Amniotic epithelial cell (primary cell): ENCODE measurements around the gene FNIP2.
"Not testable (repeated sequence)": the region's sequence is repeated elsewhere in the genome, so short reads cannot be mapped to it uniquely, and the experiment has no call there.

ENCODE experiments used
- DNase-seq: peaks from one replicate; pipeline ENCODE4 v3.0.0-alpha.2; 2010; ENCODE audit warnings: low read depth

The FNIP2 gene

GRCh38 chr4:158915683-158916241, 146.9 kb downstream of the FNIP2 start:
- no peak for DNase-seq

GRCh38 chr4:158920452-158920996, 151.7 kb downstream of the FNIP2 start:
- not testable (repeated sequence) for DNase-seq

GRCh38 chr4:158927774-158928173, 158.9 kb downstream of the FNIP2 start:
- not testable (repeated sequence) for DNase-seq

GRCh38 chr4:158929939-158930638, 161.3 kb downstream of the FNIP2 start:
- peak; percentile 35 for DNase-seq

- peak; percentile 63 for DNase-seq
These were observed 161.8 kb downstream of the FNIP2 start for GRCh38 chr4:158930639-158930972.

- DNase-seq = no peak
These were observed 164.4 kb downstream of the FNIP2 start for GRCh38 chr4:158933236-158933635.

GRCh38 chr4:158934996-158935669, 166.3 kb downstream of the FNIP2 start:
- DNase-seq = peak; percentile 46

- peak; percentile 51 for DNase-seq
These were observed 167.4 kb downstream of the FNIP2 start for GRCh38 chr4:158936238-158936637.

GRCh38 chr4:158938220-158939044, 169.6 kb downstream of the FNIP2 start:
- peak; percentile 57 for DNase-seq

- no peak for DNase-seq
These were observed 171.4 kb downstream of the FNIP2 start for GRCh38 chr4:158940271-158940670.

GRCh38 chr4:158941321-158941720, 172.5 kb downstream of the FNIP2 start:
- DNase-seq = no peak

- DNase-seq = no peak
These were observed 173.1 kb downstream of the FNIP2 start for GRCh38 chr4:158941895-158942294.

GRCh38 chr4:158945529-158946108, 176.8 kb downstream of the FNIP2 start:
- DNase-seq = no peak

- no peak for DNase-seq
These were observed 178.0 kb downstream of the FNIP2 start for GRCh38 chr4:158946825-158947224.

- DNase-seq = no peak
These were observed 179.2 kb downstream of the FNIP2 start for GRCh38 chr4:158948071-158948470.

GRCh38 chr4:158949099-158949498, 180.3 kb downstream of the FNIP2 start:
- DNase-seq = peak; percentile 41

- not testable (repeated sequence) for DNase-seq
These were observed 183.5 kb downstream of the FNIP2 start for GRCh38 chr4:158952221-158952774.

GRCh38 chr4:158956345-158956744, 187.5 kb downstream of the FNIP2 start:
- DNase-seq = not testable (repeated sequence)

GRCh38 chr4:158956918-158957317, 188.1 kb downstream of the FNIP2 start:
- not testable (repeated sequence) for DNase-seq
